Hematopoietic multipotent progenitor cell treated with erythropoietin and hydrocortisone succinate and interleukin-3 and kit ligand, for 6 days (in vitro differentiated cells): ENCODE measurements around the gene KLHL17.
"Not testable (repeated sequence)": the region's sequence is repeated elsewhere in the genome, so short reads cannot be mapped to it uniquely, and the experiment has no call there.

ENCODE experiments used
- DNase-seq: peaks from one replicate; pipeline ENCODE4 v3.0.0-alpha.2; 2015

The KLHL17 gene

GRCh38 chr1:982765-983436 lies 22.5 kb downstream of the KLHL17 start:
- DNase-seq, result no peak

GRCh38 chr1:983798-984475 lies 23.6 kb downstream of the KLHL17 start:
- peak; percentile 42 for DNase-seq

DNA sequence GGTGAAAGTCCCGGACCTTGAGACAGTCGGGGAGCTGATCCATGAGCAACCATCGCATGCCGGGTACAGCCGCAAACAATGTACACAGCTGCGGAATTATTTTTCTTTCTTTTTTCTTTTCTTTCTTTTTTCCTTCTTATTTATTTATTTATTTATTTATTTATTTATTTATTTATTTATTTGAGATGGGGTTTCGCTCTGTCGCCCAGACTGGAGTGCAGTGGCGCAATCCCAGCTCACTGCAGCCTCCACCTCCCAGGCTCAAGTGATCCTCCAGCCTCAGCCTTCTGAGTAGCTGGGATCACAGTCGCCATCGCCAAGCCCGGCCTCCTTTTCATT lies 24.1 kb downstream of the KLHL17 start:
- DNase-seq, result no peak

GRCh38 chr1:985126-985525 lies 24.7 kb downstream of the KLHL17 start:
- DNase-seq, result no peak

- not testable (repeated sequence) for DNase-seq
Measured at GRCh38 chr1:988061-988460, 27.7 kb downstream of the KLHL17 start.

GRCh38 chr1:991275-991674 lies 30.9 kb downstream of the KLHL17 start:
- not testable (repeated sequence) for DNase-seq

GRCh38 chr1:991895-992294 lies 31.5 kb downstream of the KLHL17 start:
- DNase-seq, result no peak

- DNase-seq, result no peak
Measured at GRCh38 chr1:992362-992761, 32.0 kb downstream of the KLHL17 start.

GRCh38 chr1:993379-993995 lies 33.1 kb downstream of the KLHL17 start:
- DNase-seq, result no peak

DNA sequence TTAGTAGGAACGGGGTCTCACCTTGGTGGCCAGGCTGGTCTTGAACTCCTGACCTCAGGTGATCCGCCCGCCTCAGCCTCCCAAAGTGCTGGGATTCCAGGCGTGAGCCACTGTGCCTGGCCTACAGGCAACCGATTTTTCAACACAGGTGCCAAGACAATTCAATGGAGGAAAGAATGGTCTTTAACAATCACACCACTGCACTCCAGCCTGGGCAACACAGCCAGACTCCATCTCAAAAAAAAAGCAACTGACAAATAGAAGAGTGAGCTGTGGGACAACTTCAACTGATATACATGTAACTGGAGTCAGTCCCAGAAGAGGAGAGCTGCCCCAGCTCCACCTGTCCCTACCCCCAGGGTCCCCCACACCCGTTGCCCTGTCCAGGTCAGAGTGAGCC lies 34.2 kb downstream of the KLHL17 start:
- not testable (repeated sequence) for DNase-seq

DNA sequence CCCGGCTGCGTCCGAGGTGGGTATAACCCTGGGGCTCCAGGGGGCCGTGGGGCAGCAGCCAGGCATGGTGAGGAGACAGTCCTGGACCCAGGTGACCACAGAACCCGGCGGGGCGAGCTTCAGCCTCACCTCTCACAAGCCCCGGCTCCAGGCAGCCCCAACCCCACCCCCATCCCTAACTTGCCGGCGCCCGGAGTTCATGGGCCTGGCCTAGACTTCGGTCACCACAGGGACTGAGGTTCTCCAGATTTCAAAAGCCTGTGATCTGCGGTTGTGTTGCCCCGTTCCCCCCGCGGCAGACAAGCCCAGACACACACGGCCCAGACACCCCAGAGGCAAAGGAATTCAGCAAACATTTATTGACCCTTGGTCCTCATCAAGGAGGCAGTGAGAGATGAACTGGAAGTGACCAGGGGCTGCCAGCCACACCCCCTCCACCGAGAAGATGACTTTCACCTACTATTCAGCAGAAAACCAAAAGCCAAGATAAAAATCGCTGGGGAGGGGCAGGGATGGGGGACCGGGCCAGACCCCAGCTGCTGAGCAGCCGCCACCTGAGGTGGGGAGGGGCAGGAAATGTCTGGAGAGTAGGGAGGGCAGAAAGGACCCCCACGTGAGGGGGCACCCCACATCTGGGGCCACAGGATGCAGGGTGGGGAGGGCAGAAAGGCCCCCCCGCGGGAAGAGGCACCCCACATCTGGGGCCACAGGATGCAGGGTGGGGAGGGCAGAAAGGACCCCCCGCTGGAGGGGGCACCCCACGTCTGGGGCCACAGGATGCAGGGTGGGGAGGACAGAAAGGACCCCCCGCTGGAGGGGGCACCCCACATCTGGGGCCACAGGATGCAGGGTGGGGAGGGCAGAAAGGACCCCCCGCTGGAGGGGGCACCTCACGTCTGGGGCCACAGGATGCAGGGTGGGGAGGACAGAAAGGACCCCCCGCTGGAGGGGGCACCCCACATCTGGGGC lies 35.6 kb downstream of the KLHL17 start:
- DNase-seq, result no peak

GRCh38 chr1:996851-997712 lies 36.7 kb downstream of the KLHL17 start:
- no peak for DNase-seq

DNA sequence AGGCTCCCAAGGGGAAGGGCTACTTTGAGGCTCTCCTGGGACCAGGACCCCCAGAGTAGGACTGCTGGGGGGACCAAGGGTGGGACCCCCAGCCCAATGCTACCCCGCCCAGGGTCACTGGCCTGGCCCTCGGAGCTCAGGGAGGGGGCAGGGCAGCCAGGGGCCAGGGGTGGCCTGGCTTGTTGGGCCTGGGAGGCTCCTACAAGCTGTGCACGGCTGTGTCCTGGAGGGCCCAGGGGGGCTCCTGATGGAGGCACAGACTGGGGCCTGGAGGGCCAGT lies 37.3 kb downstream of the KLHL17 start:
- DNase-seq, result no peak

- no peak for DNase-seq
Measured at GRCh38 chr1:997993-998744, 37.8 kb downstream of the KLHL17 start.

GRCh38 chr1:998745-998994 lies 38.3 kb downstream of the KLHL17 start:
- no peak for DNase-seq

DNA sequence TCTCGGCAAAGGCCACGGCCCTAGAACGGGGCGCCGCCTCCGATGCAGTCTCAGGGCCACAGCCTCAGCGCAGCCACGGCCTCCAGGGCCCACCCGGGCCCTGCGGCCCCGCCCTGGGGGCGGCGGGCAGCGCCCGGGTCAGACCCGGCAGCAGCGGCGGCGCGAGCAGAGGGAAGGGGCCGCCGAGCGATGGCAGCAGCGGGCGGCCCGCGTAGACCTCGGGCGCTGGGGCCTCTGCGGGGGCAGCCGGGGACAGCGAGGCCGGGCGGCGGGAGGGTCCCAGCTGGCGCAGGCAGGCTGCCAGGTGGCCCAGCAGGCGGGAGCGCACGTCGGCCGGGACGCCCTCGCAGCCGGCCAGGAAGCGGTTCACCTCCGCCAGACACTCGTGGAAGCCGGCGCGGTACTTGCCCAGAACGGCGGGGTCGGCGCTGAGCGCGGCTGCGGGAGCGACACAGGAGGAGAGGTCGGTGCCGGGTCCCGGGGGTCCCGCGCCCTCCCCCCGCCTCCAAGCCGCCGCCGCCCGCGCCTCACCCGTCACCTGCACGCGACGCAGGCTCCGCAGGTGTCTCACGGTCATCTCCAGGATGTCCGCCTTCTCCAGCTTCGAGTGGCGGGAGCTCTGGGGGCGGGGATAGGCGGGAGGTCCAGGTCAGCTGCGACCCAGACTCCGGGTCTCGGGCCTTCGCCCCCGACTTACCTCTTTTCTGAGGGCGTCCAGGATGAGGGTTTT lies 38.8 kb downstream of the KLHL17 start:
- peak; percentile 44 for DNase-seq

GRCh38 chr1:999725-1000356 lies 39.5 kb downstream of the KLHL17 start, which contains the start of gene HES4:
HES4 (minus strand) TSS chr1:1000097; CDS start chr1:999973, 124 bp downstream.
- peak; percentile 85 for DNase-seq

DNA sequence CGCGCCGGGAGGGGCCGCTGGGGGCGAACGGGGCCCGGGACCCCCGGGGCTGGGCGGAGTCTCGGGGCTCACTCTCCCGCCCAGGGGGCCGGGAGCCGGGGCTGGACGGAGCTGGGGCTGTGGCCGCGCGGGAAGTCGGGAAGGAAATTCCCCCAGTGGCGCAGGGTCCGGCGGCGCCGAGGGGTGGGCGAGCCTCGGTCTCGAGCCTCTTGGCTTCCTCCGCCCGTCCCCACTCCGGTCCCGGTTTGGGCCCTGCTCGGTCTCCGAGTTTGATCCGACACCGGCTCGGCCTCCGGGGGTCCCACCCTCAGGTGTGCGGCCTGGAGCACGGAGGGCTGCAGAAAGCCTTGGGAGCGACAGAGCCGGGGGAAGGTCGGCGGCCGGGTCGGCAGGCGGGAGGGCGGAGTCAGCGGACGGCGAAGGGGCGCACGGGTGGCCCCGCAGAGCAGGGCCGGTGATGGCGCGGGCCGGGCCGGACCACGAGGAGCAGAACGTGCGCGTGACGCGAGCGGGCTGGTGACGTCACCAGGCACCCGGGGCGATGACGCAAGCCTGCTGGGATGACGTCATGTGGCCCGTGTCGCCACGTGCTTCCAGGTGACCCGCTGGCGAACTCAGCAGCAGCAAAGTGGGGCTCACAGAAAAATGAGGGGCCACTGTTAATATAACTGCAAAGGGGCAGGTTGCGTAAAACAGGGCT lies 40.1 kb downstream of the KLHL17 start:
- DNase-seq, result peak; percentile 21

- DNase-seq, result no peak
Measured at GRCh38 chr1:1001057-1001783, 40.8 kb downstream of the KLHL17 start.
